Measurements from ENCODE around the gene PTGIR. TPM values are rescaled to one million over a fixed set of nuclear protein-coding genes. Genes with fewer than 3 reads are reported as not detected.

PTGIR gene
- total RNA-seq, 1 donor from 2014 or later, result 2.6 TPM

GRCh38 chr19:46580247-46580646 is 44.6 kb downstream of the PTGIR start:
- ATAC-seq (ENCODE audit: poor library complexity), result no peak
- intact Hi-C loops (cut with DNase I), result no loop called here
- DNase-seq, result no peak

DNA sequence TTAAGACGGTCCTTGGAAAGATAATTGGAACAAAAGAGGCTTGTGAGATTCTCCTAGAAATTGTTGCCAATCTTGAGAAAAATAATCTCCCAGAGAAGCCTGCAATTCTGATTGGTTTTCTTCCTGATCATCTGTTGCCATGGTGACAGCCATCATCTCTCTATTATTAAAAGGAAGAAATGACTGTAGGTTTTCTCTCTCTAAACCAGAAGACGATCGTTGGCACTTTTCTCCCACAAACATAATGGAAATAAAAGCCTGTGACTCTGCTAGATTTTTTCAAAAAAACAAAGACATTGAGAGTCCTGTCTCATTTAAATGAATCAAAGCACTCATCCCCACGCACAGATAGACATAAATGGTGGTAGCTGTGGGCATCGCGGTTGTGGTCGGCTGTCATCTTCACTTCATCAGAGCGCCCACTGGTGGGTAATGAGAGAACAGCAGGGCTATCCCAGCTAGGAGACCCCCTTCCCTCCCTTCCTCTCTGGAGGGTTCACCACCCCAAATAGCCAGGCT is 45.5 kb downstream of the PTGIR start:
- DNase-seq (no peak), ATAC-seq (ENCODE audit: poor library complexity) (no peak)
- intact Hi-C loops (cut with DNase I), result no loop called here

DNA sequence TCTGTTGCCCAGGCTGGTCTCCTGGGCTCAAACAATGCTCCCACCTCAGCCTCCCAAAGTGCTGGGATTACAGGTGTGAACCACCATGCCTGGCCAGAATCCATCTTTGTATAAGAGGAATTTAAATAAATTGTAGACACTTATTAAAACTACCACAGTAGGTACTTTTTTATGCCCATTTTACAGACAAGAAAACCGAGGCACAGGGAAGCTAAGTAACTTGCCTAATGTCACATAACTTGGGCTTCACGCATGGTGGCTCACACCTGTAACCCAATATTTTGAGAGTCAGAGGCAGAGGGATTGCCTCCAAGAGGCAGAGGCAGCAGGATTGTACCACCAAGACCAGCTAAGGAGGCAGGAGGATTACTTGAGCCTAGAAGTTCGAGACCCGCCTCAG is 46.4 kb downstream of the PTGIR start:
- intact Hi-C loops (cut with DNase I), result no loop called here
- ATAC-seq (ENCODE audit: poor library complexity), result no peak
- no peak for DNase-seq

- ATAC-seq (ENCODE audit: poor library complexity), result no peak
- DNase-seq, result no peak
- intact Hi-C loops (cut with DNase I), result no loop called here
Measured at GRCh38 chr19:46574533-46574932, 50.4 kb downstream of the PTGIR start.

DNA sequence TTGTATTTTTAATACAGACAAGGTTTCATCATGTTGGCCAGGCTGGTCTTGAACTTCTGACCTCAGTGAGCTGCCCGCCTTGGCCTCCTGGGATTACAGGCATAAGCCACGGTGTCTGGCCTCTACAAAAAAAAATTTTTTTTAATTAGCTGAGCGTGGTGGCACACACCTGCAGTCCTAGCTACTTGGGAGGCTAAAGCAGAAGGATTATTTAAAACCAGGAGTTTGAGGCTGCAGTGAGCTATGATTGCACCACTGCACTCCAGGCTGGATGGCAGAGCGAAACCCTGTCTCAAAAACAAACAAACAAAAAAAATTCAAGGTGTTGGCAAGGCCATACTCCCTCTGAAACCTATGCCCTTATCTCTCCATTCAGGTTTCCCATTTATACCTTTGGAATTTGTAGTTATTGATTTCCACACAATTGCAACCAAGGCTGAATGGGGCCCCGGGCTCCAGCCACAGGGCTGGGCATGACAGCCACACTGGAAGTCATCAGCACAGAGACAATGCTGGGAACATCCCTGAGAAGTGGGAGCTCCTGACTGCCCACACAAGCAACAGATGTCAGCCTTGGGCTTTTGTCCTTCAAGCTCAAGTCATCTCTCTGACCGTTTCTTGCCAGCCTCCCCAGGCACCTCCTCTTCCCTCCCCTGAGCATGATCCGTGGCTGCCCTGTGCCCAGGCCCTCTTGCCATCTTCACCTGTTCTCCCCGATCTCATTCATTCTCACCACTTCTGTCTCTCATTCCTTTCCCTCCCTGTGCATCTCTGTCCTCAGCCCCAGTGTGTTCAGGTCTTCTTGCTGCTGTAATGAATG is 51.0 kb downstream of the PTGIR start:
- intact Hi-C loops (cut with DNase I), result no loop called here
- DNase-seq (no peak), ATAC-seq (ENCODE audit: poor library complexity) (no peak)

GRCh38 chr19:46571495-46571894 is 53.4 kb downstream of the PTGIR start:
- ATAC-seq (ENCODE audit: poor library complexity) (no peak), DNase-seq (no peak)
- intact Hi-C loops (cut with DNase I), result no loop called here

Other genes starting within 250 kb of the PTGIR start
- 28.1 TPM for gene CCDC8, start 211.5 kb downstream of the PTGIR start, total RNA-seq
- not detected for gene PNMA8C, start 196.2 kb downstream of the PTGIR start, total RNA-seq
- 7.3 TPM for gene PNMA8A, start 153.5 kb downstream of the PTGIR start, total RNA-seq
- gene PNMA8B, start 129.2 kb downstream of the PTGIR start, total RNA-seq, result 0.65 TPM
- gene CALM3, start 23.8 kb downstream of the PTGIR start, total RNA-seq, result 326 TPM
- not detected for gene GNG8, start 11.1 kb upstream of the PTGIR start, total RNA-seq
- gene DACT3, start 36.1 kb upstream of the PTGIR start, total RNA-seq, result 15.2 TPM
- gene PRKD2, start 92.0 kb upstream of the PTGIR start, total RNA-seq, result 10.1 TPM
- gene FKRP, start 121.0 kb upstream of the PTGIR start, total RNA-seq, result 13.9 TPM
- gene STRN4, start 121.4 kb upstream of the PTGIR start, total RNA-seq, result 38.4 TPM
- gene SLC1A5, start 163.5 kb upstream of the PTGIR start, total RNA-seq, result 7.0 TPM
- gene AP2S1, start 225.8 kb upstream of the PTGIR start, total RNA-seq, result 78.0 TPM
- gene ARHGAP35, start 235.9 kb upstream of the PTGIR start, total RNA-seq, result 62.6 TPM

All from Right ventricle myocardium superior (tissue), 1 donor.